CD4-positive, alpha-beta T cell (primary cell): ENCODE measurements around the gene FBN1. TPM values are rescaled to one million over a fixed set of nuclear protein-coding genes. Genes with fewer than 3 reads are reported as not detected.

Source experiments
- ATAC-seq: fragments of 200-7000 bp; cut with Tn5 transposase; one replicate; pipeline ENCODE4 v1.10.0; 2022; ENCODE audit warnings: mild to moderate bottlenecking; ENCODE audit not compliant: poor library complexity
- CTCF ChIA-PET: fragments of 350-600 bp; sonication (Branson Sonifier 250); formaldehyde crosslinking; loops from one replicate; lab custom pipeline; 2021; ENCODE audit warnings: antibody characterized with exemption, inconsistent platforms; lab: Charles Lee
- POLR2A ChIA-PET: fragments of 350-600 bp; sonication (Branson Sonifier 250); formaldehyde crosslinking; loops from one replicate; lab custom pipeline; 2021; ENCODE audit warnings: antibody characterized with exemption, inconsistent platforms; lab: Charles Lee
- DNase-seq, 14 experiments: peaks; one replicate each; pipeline ENCODE4 v3.0.0-alpha.2; 2013 to 2020; ENCODE audit warnings: mixed read lengths in 2 of 14
- H3K27ac ChIP-seq, 2 donors: one replicate each; pipeline versions ENCODE4 v1.5.1 to v1.7.0; 2013; ENCODE audit warnings: low read length in 2 of 2, low read depth in 1 of 2, mild to moderate bottlenecking in 1 of 2
- H3K27me3 ChIP-seq, 2 experiments: 1 replicate in 1 of 2; 2 replicates in 1 of 2; pipeline versions ENCODE4 v1.6.1 to v1.7.0; 2013; ENCODE audit warnings: low read length in 2 of 2, control low read depth in 1 of 2, mild to moderate bottlenecking in 1 of 2, moderate library complexity in 1 of 2; ENCODE audit not compliant: insufficient read depth in 2 of 2, control insufficient read depth in 1 of 2
- H3K36me3 ChIP-seq: one replicate; pipeline ENCODE4 v1.6.1; 2013; ENCODE audit warnings: low read length, control low read depth; ENCODE audit not compliant: insufficient read depth
- H3K4me1 ChIP-seq: one replicate; pipeline ENCODE4 v1.6.1; 2013; ENCODE audit warnings: low read length, control low read depth; ENCODE audit not compliant: insufficient read depth
- H3K4me3 ChIP-seq: one replicate; pipeline ENCODE4 v1.5.1; 2013; ENCODE audit warnings: mild to moderate bottlenecking, low read length, moderate library complexity
- H3K9me3 ChIP-seq, 2 experiments: 1 replicate in 1 of 2; 2 replicates in 1 of 2; pipeline versions ENCODE4 v1.6.1 to v1.7.0; 2013; ENCODE audit warnings: low read length in 2 of 2, mild to moderate bottlenecking in 2 of 2, control low read depth in 1 of 2, moderate library complexity in 1 of 2; ENCODE audit not compliant: control insufficient read depth in 1 of 2, insufficient read depth in 1 of 2
- H3K27ac Mint-ChIP-seq: one replicate; pipeline ENCODE4 v1.8.0; 2020; ENCODE audit warnings: mixed read lengths
- H3K27me3 Mint-ChIP-seq: one replicate; pipeline ENCODE4 v1.8.0; 2021; ENCODE audit warnings: mixed read lengths
- H3K36me3 Mint-ChIP-seq: one replicate; pipeline ENCODE4 v1.8.0; 2021; ENCODE audit warnings: low read depth, mixed read lengths
- H3K4me1 Mint-ChIP-seq: one replicate; pipeline ENCODE4 v1.8.0; 2021; ENCODE audit warnings: low read depth, mixed read lengths
- H3K4me3 Mint-ChIP-seq: one replicate; pipeline ENCODE4 v1.8.0; 2020; ENCODE audit warnings: mild to moderate bottlenecking, mixed read lengths
- H3K9me3 Mint-ChIP-seq: one replicate; pipeline ENCODE4 v1.8.0; 2020; ENCODE audit warnings: mixed read lengths
- intact Hi-C, 2 experiments: fragments of 100-400 bp; cut with DNase I in 1 of 2; cut with micrococcal nuclease in 1 of 2; formaldehyde crosslinking; loops; one replicate each; pipeline versions ENCODE4 v1.15.1 to v1.9.0; 2023 to 2025; cut with DNase I, micrococcal nuclease
- total RNA-seq, 174 experiments: library from RNA in 2 of 174; stranded (reverse) in 2 of 174; gene quantifications; one replicate each; pipeline ENCODE4 v1.2.3 and lab custom pipeline; 2021 to 2026
- TF ChIP-seq, protein P1 (sequence below): fragments of 200-600 bp; IDR thresholded peaks from one replicate; pipeline ENCODE4 v1.8.0; 2022; ENCODE audit warnings: antibody characterized with exemption, mild to moderate bottlenecking

The FBN1 gene
- total RNA-seq, 2 experiments from 2014 or later = 0.11 to 0.25 TPM

DNA sequence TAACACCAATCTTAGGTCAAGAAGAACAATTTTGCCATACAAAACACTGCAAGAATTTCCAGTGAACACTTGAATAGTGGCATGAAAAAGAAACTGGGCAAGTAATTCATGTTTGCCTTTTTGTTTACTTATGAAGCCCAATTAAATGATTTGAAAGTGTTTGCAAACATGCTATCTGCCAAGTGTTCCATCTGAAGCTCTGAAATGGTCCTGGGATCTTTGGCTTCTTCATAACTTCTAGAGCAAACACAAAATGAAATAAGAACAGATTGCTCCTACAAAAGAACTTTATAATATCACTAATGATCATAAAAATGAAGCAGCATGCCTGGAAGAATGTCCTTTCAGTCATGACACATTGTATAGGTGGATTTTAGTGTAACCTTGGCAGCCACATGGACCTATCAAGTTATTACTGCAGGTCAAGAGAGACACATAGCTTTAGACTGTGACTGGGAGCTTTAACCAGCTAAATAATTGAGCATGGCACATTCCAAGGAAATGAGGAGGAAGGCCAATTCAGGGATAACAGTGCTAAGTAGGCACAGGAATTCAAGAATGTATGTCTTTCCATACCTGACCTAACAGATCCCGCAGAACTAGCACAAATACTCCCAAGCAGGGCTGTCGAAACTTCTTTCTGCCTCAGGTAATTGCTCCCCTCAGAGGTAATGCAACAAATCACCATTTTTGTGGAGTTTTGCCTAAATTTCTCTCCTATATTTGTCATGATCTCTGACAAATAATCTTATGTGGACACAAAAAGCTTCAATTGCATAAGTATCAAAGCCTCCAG, 169.7 kb downstream of the FBN1 start:
- H3K36me3 Mint-ChIP-seq = no peaks in the 10 kb centered on the region
- ChIA-PET CTCF (interaction anchor here (0.7 kb wide), 2 partner anchors 78 to 846 kb away, joined by 5 read pairs; no protein-coding TSS in a partner anchor), POLR2A (no interaction called here)
- H3K4me1 Mint-ChIP-seq = no peaks in the 10 kb centered on the region
- DNase-seq (no peak), ATAC-seq (no peak)
- H3K4me3 Mint-ChIP-seq = no peak overlapping the region
- TF ChIP-seq, protein P1, sequence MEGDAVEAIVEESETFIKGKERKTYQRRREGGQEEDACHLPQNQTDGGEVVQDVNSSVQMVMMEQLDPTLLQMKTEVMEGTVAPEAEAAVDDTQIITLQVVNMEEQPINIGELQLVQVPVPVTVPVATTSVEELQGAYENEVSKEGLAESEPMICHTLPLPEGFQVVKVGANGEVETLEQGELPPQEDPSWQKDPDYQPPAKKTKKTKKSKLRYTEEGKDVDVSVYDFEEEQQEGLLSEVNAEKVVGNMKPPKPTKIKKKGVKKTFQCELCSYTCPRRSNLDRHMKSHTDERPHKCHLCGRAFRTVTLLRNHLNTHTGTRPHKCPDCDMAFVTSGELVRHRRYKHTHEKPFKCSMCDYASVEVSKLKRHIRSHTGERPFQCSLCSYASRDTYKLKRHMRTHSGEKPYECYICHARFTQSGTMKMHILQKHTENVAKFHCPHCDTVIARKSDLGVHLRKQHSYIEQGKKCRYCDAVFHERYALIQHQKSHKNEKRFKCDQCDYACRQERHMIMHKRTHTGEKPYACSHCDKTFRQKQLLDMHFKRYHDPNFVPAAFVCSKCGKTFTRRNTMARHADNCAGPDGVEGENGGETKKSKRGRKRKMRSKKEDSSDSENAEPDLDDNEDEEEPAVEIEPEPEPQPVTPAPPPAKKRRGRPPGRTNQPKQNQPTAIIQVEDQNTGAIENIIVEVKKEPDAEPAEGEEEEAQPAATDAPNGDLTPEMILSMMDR = no peak
- Histone ChIP-seq H3K9me3 (no peaks in the 10 kb centered on the region), H3K27me3 (no peaks in the 10 kb centered on the region), H3K4me3 (no peak overlapping the region), H3K36me3 (no peaks in the 10 kb centered on the region), H3K4me1 (no peaks in the 10 kb centered on the region), H3K27ac (no peak overlapping the region)
- H3K9me3 Mint-ChIP-seq = no peaks in the 10 kb centered on the region
- no peaks in the 10 kb centered on the region for H3K27me3 Mint-ChIP-seq
- no peak overlapping the region for H3K27ac Mint-ChIP-seq
- intact Hi-C loops = no loop called here

DNA sequence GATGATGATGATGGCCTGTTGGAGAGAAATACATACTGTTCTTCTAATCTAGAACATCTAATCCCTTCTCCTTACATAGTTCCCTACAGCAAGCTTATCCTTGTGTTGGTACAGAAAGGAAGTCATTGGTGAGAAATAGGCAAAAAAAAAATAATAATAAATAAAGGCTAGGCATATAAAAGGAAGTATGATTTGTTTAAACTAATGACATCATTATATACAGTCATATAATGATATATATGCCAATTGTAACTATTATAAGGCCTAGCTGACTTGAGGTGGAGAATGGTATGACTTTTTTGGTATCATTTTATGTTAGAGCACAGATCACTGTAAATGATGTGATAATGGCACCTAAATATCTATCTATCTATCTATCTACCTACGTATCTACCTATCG, 171.8 kb downstream of the FBN1 start:
- no peaks in the 10 kb centered on the region for H3K36me3 ChIP-seq
- H3K4me1 ChIP-seq = no peaks in the 10 kb centered on the region
- ATAC-seq = no peak
- H3K9me3 ChIP-seq = peaks cover 0 to 3% of the 10 kb centered on the region in 2 experiments
- no peak overlapping the region for H3K4me3 ChIP-seq
- H3K27me3 ChIP-seq = no peaks in the 10 kb centered on the region
- H3K27ac ChIP-seq = no peak overlapping the region
- Mint-ChIP-seq H3K4me3 (no peak overlapping the region), H3K9me3 (no peaks in the 10 kb centered on the region), H3K36me3 (no peaks in the 10 kb centered on the region), H3K27ac (no peak overlapping the region), H3K27me3 (no peaks in the 10 kb centered on the region), H3K4me1 (no peaks in the 10 kb centered on the region)
- TF ChIP-seq, protein P1 = no peak
- no peak for DNase-seq
- CTCF ChIA-PET = no interaction called here
- POLR2A ChIA-PET = no interaction called here
- intact Hi-C loops = no loop called here

DNA sequence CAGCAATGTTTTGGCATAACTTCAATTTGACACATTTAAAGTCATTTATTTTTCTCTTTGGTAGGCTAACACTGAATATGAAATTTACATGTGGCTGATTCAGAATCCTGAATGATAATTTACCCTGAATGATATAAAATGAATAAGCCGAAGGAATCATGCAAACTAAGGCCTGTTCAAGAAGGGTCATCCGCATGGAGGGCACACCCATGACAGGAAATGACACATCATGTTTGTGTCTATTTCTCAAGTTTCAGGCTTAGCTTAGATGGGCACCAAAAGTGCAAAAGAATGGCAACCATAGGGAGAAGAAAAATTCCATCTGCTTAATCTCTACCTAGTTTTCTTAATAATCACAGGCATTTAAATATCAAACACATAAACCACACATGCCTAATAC, 172.8 kb downstream of the FBN1 start:
- TF ChIP-seq, protein P1 = no peak
- no peak for ATAC-seq
- H3K9me3 Mint-ChIP-seq = no peaks in the 10 kb centered on the region
- intact Hi-C loops = no loop called here
- H3K4me1 ChIP-seq = no peaks in the 10 kb centered on the region
- ChIA-PET POLR2A (no interaction called here), CTCF (no interaction called here)
- H3K27ac ChIP-seq = no peak overlapping the region
- H3K36me3 ChIP-seq = no peaks in the 10 kb centered on the region
- peaks cover 0 to 3% of the 10 kb centered on the region in 2 experiments for H3K9me3 ChIP-seq
- H3K4me1 Mint-ChIP-seq = no peaks in the 10 kb centered on the region
- no peak overlapping the region for H3K4me3 Mint-ChIP-seq
- H3K27ac Mint-ChIP-seq = no peak overlapping the region
- no peaks in the 10 kb centered on the region for H3K27me3 Mint-ChIP-seq
- no peak for DNase-seq
- no peaks in the 10 kb centered on the region for H3K36me3 Mint-ChIP-seq
- H3K4me3 ChIP-seq = no peak overlapping the region
- no peaks in the 10 kb centered on the region for H3K27me3 ChIP-seq
